KMS-11 (cell line): ENCODE data around the gene GLB1L3.

Source experiments
- H2AFZ ChIP-seq: fragments of 200-600 bp; sonication (generic); 2 replicates; pipeline ENCODE4 v1.6.1; 2016; ENCODE audit warnings: antibody characterized with exemption, mixed run types, low read depth
- H3K27ac ChIP-seq: fragments of 200-600 bp; sonication (generic); 2 replicates; pipeline ENCODE4 v1.6.1; 2016; ENCODE audit warnings: mild to moderate bottlenecking, mixed run types
- H3K27me3 ChIP-seq: fragments of 200-600 bp; sonication (generic); 2 replicates; pipeline ENCODE4 v1.6.1; 2017; ENCODE audit warnings: mild to moderate bottlenecking, low read depth, mixed run types, moderate library complexity; ENCODE audit not compliant: insufficient read depth
- H3K36me3 ChIP-seq: fragments of 200-600 bp; sonication (generic); 2 replicates; pipeline ENCODE4 v1.6.1; 2017; ENCODE audit warnings: mild to moderate bottlenecking, mixed run types; ENCODE audit not compliant: insufficient read depth
- H3K4me1 ChIP-seq: fragments of 200-600 bp; sonication (generic); 2 replicates; pipeline ENCODE4 v1.6.1; 2016; ENCODE audit warnings: mild to moderate bottlenecking, low read depth, mixed run types; ENCODE audit not compliant: poor library complexity, severe bottlenecking
- H3K4me2 ChIP-seq: fragments of 200-600 bp; sonication (generic); 2 replicates; pipeline ENCODE4 v1.7.0; 2016; ENCODE audit warnings: mild to moderate bottlenecking, mixed run types
- H3K4me3 ChIP-seq: fragments of 200-600 bp; sonication (generic); IDR thresholded peaks from 2 replicates; pipeline ENCODE4 v1.6.1; 2017; ENCODE audit warnings: low read depth, low read length, mixed read lengths; ENCODE audit not compliant: insufficient read depth
- H3K79me2 ChIP-seq: fragments of 200-600 bp; sonication (generic); 2 replicates; pipeline ENCODE4 v1.6.1; 2016; ENCODE audit warnings: low read depth, mixed run types; ENCODE audit not compliant: insufficient read depth
- H3K9ac ChIP-seq: fragments of 200-600 bp; sonication (generic); 2 replicates; pipeline ENCODE4 v1.6.1; 2016; ENCODE audit warnings: mild to moderate bottlenecking, mixed run types
- H4K20me1 ChIP-seq: fragments of 200-600 bp; sonication (generic); 2 replicates; pipeline ENCODE4 v1.6.1; 2016; ENCODE audit warnings: mild to moderate bottlenecking, mixed run types; ENCODE audit not compliant: insufficient read depth
- CTCF ChIP-seq: fragments of 200-600 bp; sonication (generic); conservative IDR thresholded peaks from 2 replicates; pipeline ENCODE4 v1.6.1; 2017; ENCODE audit warnings: low read depth, mild to moderate bottlenecking, antibody characterized with exemption, low read length, moderate library complexity, mixed read lengths

The GLB1L3 gene

GRCh38 chr11:134289789-134290188 is 13.6 kb downstream of the GLB1L3 start:
- TF ChIP-seq CTCF: no peak
- H3K27me3 ChIP-seq: no peaks in the 10 kb centered on the region
- H3K27ac ChIP-seq: no peak overlapping the region
- no peak overlapping the region for H3K9ac ChIP-seq
- H3K4me2 ChIP-seq: no peak overlapping the region
- H3K36me3 ChIP-seq: no peaks in the 10 kb centered on the region
- H3K4me1 ChIP-seq: no peaks in the 10 kb centered on the region
- no peak overlapping the region for H2AFZ ChIP-seq
- H3K79me2 ChIP-seq: no peaks in the 10 kb centered on the region
- no peak overlapping the region for H3K4me3 ChIP-seq
- H4K20me1 ChIP-seq: no peaks in the 10 kb centered on the region

- Histone ChIP-seq H3K4me2 (no peak overlapping the region), H3K9ac (no peak overlapping the region), H4K20me1 (no peaks in the 10 kb centered on the region), H3K27me3 (no peaks in the 10 kb centered on the region), H3K79me2 (no peaks in the 10 kb centered on the region), H3K4me3 (no peak overlapping the region), H3K36me3 (no peaks in the 10 kb centered on the region), H2AFZ (no peak overlapping the region), H3K27ac (no peak overlapping the region), H3K4me1 (no peaks in the 10 kb centered on the region)
- no peak for TF ChIP-seq CTCF
Measured at GRCh38 chr11:134290646-134291045, 14.5 kb downstream of the GLB1L3 start.

- Histone ChIP-seq H2AFZ (no peak overlapping the region), H3K9ac (no peak overlapping the region), H3K27ac (no peak overlapping the region), H4K20me1 (no peaks in the 10 kb centered on the region), H3K4me2 (no peak overlapping the region), H3K36me3 (no peaks in the 10 kb centered on the region), H3K4me1 (no peaks in the 10 kb centered on the region), H3K79me2 (no peaks in the 10 kb centered on the region), H3K4me3 (no peak overlapping the region), H3K27me3 (no peaks in the 10 kb centered on the region)
- TF ChIP-seq CTCF: no peak
Measured at GRCh38 chr11:134291196-134291595, 15.0 kb downstream of the GLB1L3 start.

GRCh38 chr11:134292661-134293060 is 16.5 kb downstream of the GLB1L3 start:
- H3K4me1 ChIP-seq: no peaks in the 10 kb centered on the region
- TF ChIP-seq CTCF: no peak
- H3K27ac ChIP-seq: no peak overlapping the region
- H3K9ac ChIP-seq: no peak overlapping the region
- H3K36me3 ChIP-seq: no peaks in the 10 kb centered on the region
- H3K4me2 ChIP-seq: no peak overlapping the region
- no peaks in the 10 kb centered on the region for H3K79me2 ChIP-seq
- no peaks in the 10 kb centered on the region for H3K27me3 ChIP-seq
- no peak overlapping the region for H3K4me3 ChIP-seq
- H2AFZ ChIP-seq: no peak overlapping the region
- no peaks in the 10 kb centered on the region for H4K20me1 ChIP-seq
